Measurements from ENCODE around the gene HIVEP1.

Gene HIVEP1

GRCh38 chr6:12189661-12190060, 177.5 kb downstream of the HIVEP1 start:
- DNase-seq (ENCODE audit: low spot score) = no peak

- no peak for DNase-seq (ENCODE audit: low spot score)
Observed at GRCh38 chr6:12190252-12190651, 178.1 kb downstream of the HIVEP1 start.

- DNase-seq (ENCODE audit: low spot score) = no peak
Observed at GRCh38 chr6:12196326-12196936, 184.3 kb downstream of the HIVEP1 start.

GRCh38 chr6:12198851-12199250, 186.7 kb downstream of the HIVEP1 start:
- no peak for DNase-seq (ENCODE audit: low spot score)

GRCh38 chr6:12200015-12200564, 188.0 kb downstream of the HIVEP1 start:
- DNase-seq (ENCODE audit: low spot score) = no peak

- no peak for DNase-seq (ENCODE audit: low spot score)
Observed at GRCh38 chr6:12200761-12201160, 188.6 kb downstream of the HIVEP1 start.

- no peak for DNase-seq (ENCODE audit: low spot score)
Observed at GRCh38 chr6:12203001-12203400, 190.9 kb downstream of the HIVEP1 start.

GRCh38 chr6:12208190-12208589, 196.1 kb downstream of the HIVEP1 start:
- peak; percentile 29 for DNase-seq (ENCODE audit: low spot score)

GRCh38 chr6:12208673-12209072, 196.6 kb downstream of the HIVEP1 start:
- no peak for DNase-seq (ENCODE audit: low spot score)

All from RKO (cell line).